Cerebellar nuclear complex (tissue), 1 donor: ENCODE data around the gene MARK3.
"Not testable (repeated sequence)": the region's sequence is repeated elsewhere in the genome, so short reads cannot be mapped to it uniquely, and the experiment has no call there.

Experiments used
- DNase-seq, 2 experiments: peaks; one replicate each; lab custom pipeline; 2025; lab: John Stamatoyannopoulos, UW

The MARK3 gene

GRCh38 chr14:103491691-103492090 is 106.5 kb downstream of the MARK3 start:
- DNase-seq = no peak

GRCh38 chr14:103492156-103492925 is 107.1 kb downstream of the MARK3 start:
- no peak for DNase-seq

- DNase-seq = no peak
These were observed 110.6 kb downstream of the MARK3 start for GRCh38 chr14:103495854-103496253.

- DNase-seq = no peak
These were observed 111.6 kb downstream of the MARK3 start for GRCh38 chr14:103496776-103497175.

GRCh38 chr14:103499709-103500108 is 114.5 kb downstream of the MARK3 start:
- DNase-seq = no peak

- DNase-seq = peak; percentile 86 to 92
These were observed 115.2 kb downstream of the MARK3 start for GRCh38 chr14:103500148-103500990.

DNA sequence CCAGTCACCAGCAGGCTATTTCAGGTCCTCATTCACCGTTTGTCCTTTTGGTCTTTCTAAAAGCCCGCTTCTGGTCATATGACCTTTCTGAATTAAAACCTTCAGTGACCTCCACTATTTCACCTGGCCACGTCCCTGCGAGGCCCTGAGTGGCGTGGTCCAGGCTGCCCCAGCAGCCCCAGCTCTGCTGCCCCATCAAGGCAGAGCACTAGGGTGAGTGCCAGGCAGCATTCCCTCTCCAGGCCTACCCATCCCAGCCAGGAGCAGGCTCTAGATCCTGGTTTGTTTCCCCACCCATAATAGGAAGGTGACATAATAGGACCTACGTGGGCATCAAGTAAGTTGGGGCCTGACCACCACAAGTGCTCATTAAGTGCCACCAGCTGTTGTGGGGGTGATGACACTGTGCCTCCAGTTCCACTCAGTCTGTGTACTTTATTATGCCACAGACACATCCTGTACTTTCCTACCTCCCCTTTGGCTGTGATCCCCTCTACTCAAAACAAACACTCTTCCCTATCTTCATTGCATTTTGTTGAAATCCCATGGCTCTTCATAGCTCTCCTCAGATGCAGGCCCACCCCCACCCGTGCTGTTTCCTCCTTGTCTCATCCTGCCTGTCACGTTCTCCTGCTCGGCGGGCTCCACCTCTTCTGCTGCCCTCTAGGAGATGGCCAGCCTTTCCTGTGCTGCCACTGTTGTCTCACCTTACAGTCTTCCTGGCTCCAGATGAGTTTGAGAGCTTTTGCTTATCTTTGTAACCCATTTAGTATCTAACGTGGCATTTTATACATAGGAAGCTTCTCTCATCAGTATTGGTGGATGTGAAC is 116.0 kb downstream of the MARK3 start:
- no peak for DNase-seq

GRCh38 chr14:103501921-103502669 is 116.9 kb downstream of the MARK3 start:
- no peak for DNase-seq

- no peak for DNase-seq
These were observed 117.7 kb downstream of the MARK3 start for GRCh38 chr14:103502877-103503276.

GRCh38 chr14:103503296-103503695 is 118.1 kb downstream of the MARK3 start:
- no peak for DNase-seq

DNA sequence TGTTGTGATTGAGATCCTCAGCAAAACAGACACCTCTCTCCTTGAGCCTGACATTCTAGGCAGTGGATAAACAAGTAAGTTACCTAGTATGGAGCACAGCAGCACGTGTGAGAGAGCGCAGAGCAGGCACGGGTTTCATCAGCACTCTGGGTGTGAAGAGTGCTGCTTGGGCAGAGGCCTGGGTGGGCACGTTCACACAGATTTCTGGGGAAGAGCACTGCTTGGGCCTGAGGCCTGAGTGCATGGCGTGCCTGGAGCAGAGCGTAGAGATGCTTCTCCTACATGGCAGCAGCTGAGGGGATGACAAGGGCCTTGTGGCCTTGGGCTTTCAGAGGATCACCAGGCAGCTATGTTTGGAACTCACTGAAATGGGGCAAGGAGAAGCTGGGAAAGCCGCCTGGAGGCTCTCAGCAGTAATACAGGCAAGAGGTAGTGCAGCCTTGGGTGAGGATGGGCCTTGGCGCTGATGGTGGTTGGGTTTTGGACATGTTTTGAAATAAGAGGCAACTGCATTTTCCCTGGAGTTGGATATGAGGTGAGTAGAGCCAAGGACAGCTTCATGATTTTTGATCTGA is 119.9 kb downstream of the MARK3 start:
- DNase-seq = no peak

- no peak for DNase-seq
These were observed 122.5 kb downstream of the MARK3 start for GRCh38 chr14:103507751-103508150.

DNA sequence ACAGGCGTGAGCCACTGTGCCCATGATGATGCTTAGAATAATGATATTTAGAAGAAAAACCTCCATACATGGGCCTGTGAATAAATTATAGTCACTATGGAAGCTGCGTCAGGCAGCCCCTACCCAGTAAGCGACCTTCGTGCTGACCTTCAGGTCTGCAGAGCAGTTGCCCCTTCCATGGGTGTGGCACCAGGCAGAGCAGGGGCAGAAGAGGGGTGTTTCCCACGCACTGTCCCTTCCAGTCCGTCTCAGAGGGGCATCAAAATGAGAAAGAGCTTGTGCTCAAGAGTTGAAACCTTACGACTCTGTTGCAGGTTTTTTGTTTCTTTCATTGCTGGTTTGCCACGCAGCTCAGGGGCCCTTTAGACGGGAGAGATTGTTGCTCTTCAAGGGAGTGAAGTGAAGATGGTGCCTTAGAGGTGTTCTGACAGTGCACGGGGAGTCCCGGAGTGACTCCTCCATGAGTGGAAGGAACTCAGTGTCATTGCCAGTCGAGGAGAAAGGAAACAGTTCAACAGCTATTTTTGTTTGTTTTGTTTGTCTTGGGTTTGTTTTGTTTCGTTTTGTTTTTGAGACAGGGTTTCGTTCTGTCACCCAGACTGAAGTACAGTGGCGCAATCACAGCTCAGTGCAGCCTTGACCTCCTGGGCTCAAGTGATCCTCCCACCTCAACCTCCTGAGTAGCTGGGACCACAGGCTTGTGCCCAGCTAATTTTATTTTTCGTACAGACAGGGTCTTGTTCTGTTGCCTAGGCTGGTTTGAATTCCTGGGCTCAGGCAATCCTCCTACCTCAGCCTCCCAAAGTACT is 123.5 kb downstream of the MARK3 start:
- no peak for DNase-seq

DNA sequence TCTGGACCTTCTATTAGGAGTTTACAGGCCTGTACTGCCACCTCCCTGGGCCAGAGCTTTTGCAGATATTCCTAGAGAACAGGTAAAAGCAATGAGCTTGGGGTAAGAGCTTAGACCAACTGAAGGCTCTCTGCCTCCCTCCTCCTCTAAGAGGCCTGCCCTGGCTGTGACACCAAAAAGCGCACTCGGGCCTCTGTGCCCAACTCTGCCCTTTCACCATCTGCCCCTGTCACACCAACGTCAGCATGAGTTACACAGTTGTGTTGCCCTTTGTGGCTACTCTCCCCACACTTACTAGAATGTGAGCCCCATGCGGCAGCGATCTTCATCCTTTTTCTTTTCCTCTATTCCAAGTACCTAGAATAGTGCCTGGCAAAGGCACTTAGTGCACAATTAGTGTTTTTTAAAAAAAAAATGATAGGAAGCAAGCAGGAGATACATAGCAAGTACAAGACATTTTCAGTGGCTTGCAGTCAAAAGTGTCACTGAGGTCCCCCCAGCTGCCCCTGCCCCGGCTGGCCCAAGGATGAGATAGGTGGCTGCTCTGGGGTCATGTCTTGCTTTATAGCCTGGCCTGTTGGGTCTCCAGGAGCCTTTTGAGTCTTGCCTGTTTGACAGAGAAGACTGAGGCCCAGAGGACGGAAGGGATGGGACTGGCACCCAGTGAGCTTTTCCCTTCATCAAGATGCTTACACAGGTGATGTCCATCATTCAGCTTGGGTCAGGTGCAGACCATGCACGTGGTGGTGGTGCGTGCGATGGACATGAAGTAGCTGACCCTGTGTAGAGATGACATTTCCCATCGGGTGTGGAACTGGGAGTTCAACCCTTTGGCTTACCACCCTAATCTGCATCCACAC is 124.9 kb downstream of the MARK3 start:
- DNase-seq = no peak

- DNase-seq = no peak
These were observed 125.8 kb downstream of the MARK3 start for GRCh38 chr14:103510724-103511693.

DNA sequence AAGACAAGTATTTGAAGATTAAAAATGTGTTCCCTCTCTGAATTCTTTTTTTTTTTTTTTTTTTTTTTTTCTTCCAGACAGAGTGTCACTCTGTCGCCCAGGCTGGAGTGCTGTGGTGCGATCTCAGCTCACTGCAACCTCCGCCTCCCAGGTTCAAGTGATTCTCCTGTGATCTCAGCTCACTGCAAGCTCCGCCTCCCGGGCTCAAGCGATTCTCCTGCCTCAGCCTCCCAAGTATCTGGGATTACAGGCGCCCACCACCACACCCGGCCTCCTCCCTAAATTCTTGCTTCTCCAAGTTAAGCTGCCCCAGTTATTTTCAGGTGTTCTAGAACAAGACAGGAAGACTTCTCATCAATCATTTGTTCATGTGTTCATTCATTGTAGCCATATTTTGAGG is 127.0 kb downstream of the MARK3 start:
- DNase-seq = not testable (repeated sequence)

- DNase-seq = peak; percentile 13 to 54
These were observed 127.7 kb downstream of the MARK3 start for GRCh38 chr14:103512701-103513611.
